ENCODE measurements around the gene ALDH1L1.

Gene ALDH1L1

GRCh38 chr3:126180477-126181397 lies at the start of gene ALDH1L1:
ALDH1L1 (minus strand) TSS chr3:126180586; CDS start chr3:126160979, 19,607 bp downstream.
- no peak for DNase-seq (ENCODE audit: low read depth in 2 of 3, low spot score in 2 of 3)

GRCh38 chr3:126226374-126226773 lies 46.0 kb upstream of the ALDH1L1 start:
- no peak for DNase-seq (ENCODE audit: low read depth in 2 of 3, low spot score in 2 of 3)

GRCh38 chr3:126216416-126216815 lies 36.0 kb upstream of the ALDH1L1 start:
- DNase-seq (ENCODE audit: low read depth in 2 of 3, low spot score in 2 of 3), result no peak

- DNase-seq (ENCODE audit: low read depth in 2 of 3, low spot score in 2 of 3), result no peak
Observed at GRCh38 chr3:126213379-126214028, 33.1 kb upstream of the ALDH1L1 start.

GRCh38 chr3:126212620-126213378 lies 32.4 kb upstream of the ALDH1L1 start:
- no peak for DNase-seq (ENCODE audit: low read depth in 2 of 3, low spot score in 2 of 3)

GRCh38 chr3:126212250-126212619 lies 31.8 kb upstream of the ALDH1L1 start:
- no peak for DNase-seq (ENCODE audit: low read depth in 2 of 3, low spot score in 2 of 3)

GRCh38 chr3:126211569-126211968 lies 31.2 kb upstream of the ALDH1L1 start:
- DNase-seq (ENCODE audit: low read depth in 2 of 3, low spot score in 2 of 3), result no peak

- DNase-seq (ENCODE audit: low read depth in 2 of 3, low spot score in 2 of 3), result no peak
Observed at GRCh38 chr3:126210606-126211005, 30.2 kb upstream of the ALDH1L1 start.

- no peak for DNase-seq (ENCODE audit: low read depth in 2 of 3, low spot score in 2 of 3)
Observed at GRCh38 chr3:126209741-126210140, 29.4 kb upstream of the ALDH1L1 start.

- DNase-seq (ENCODE audit: low read depth in 2 of 3, low spot score in 2 of 3), result no peak
Observed at GRCh38 chr3:126208606-126209256, 28.3 kb upstream of the ALDH1L1 start.

GRCh38 chr3:126208182-126208581 lies 27.8 kb upstream of the ALDH1L1 start:
- DNase-seq (ENCODE audit: low read depth in 2 of 3, low spot score in 2 of 3), result no peak

GRCh38 chr3:126207166-126207565 lies 26.8 kb upstream of the ALDH1L1 start:
- DNase-seq (ENCODE audit: low read depth in 2 of 3, low spot score in 2 of 3), result no peak

GRCh38 chr3:126205717-126206655 lies 25.6 kb upstream of the ALDH1L1 start:
- DNase-seq (ENCODE audit: low read depth in 2 of 3, low spot score in 2 of 3), result no peak

GRCh38 chr3:126202680-126203079 lies 22.3 kb upstream of the ALDH1L1 start:
- no peak for DNase-seq (ENCODE audit: low read depth in 2 of 3, low spot score in 2 of 3)

GRCh38 chr3:126202276-126202675 lies 21.9 kb upstream of the ALDH1L1 start:
- no peak for DNase-seq (ENCODE audit: low read depth in 2 of 3, low spot score in 2 of 3)

GRCh38 chr3:126201168-126201567 lies 20.8 kb upstream of the ALDH1L1 start:
- DNase-seq (ENCODE audit: low read depth in 2 of 3, low spot score in 2 of 3), result no peak

- no peak for DNase-seq (ENCODE audit: low read depth in 2 of 3, low spot score in 2 of 3)
Observed at GRCh38 chr3:126200534-126200933, 20.1 kb upstream of the ALDH1L1 start.

GRCh38 chr3:126199256-126199655 lies 18.9 kb upstream of the ALDH1L1 start:
- DNase-seq (ENCODE audit: low read depth in 2 of 3, low spot score in 2 of 3), result no peak

- peak in 1 of 3 experiments; percentile 12 for DNase-seq (ENCODE audit: low read depth in 2 of 3, low spot score in 2 of 3)
Observed at GRCh38 chr3:126197854-126198584, 17.6 kb upstream of the ALDH1L1 start.
